GM19397 (cell line): ENCODE measurements around the gene HOXD4.

Experiments
- ATAC-seq: cut with Tn5 transposase; IDR thresholded peaks from one replicate; pipeline ENCODE4 v1.9.1; 2021; ENCODE audit warnings: mild to moderate bottlenecking, moderate library complexity; ENCODE audit not compliant: unreplicated experiment

HOXD4 gene

GRCh38 chr2:176187899-176188773, 36.8 kb downstream of the HOXD4 start, which contains the start of gene HOXD1:
Gene HOXD1 (plus strand): TSS chr2:176188668. CDS start chr2:176188802, 134 bp downstream.
- no peak for ATAC-seq

GRCh38 chr2:176188774-176189680, 37.7 kb downstream of the HOXD4 start:
- ATAC-seq = no peak

- no peak for ATAC-seq
Observed at GRCh38 chr2:176189681-176190641, 38.6 kb downstream of the HOXD4 start.

- no peak for ATAC-seq
Observed at GRCh38 chr2:176192351-176192750, 41.0 kb downstream of the HOXD4 start.

GRCh38 chr2:176193048-176193447, 41.7 kb downstream of the HOXD4 start:
- ATAC-seq = no peak

GRCh38 chr2:176199902-176200301, 48.6 kb downstream of the HOXD4 start:
- no peak for ATAC-seq

- no peak for ATAC-seq
Observed at GRCh38 chr2:176200971-176201370, 49.6 kb downstream of the HOXD4 start.

GRCh38 chr2:176202491-176202890, 51.1 kb downstream of the HOXD4 start:
- no peak for ATAC-seq
